ENCODE results near the gene ZNF474.
A peak's percentile ranks its signal among the peaks of the same experiment; 100 is the strongest.

Gene ZNF474

GRCh38 chr5:122192497-122193496 lies 63.5 kb downstream of the ZNF474 start:
- Histone ChIP-seq H3K56ac (ENCODE audit: low read length) (no peak overlapping the region), H2BK120ac (ENCODE audit: low read depth, low read length) (no peak overlapping the region), H3K23ac (ENCODE audit: low read length) (no peak overlapping the region), H3K36me3 (ENCODE audit: control insufficient read depth, insufficient read depth, low read length) (no peaks in the 10 kb centered on the region), H3K4ac (ENCODE audit: low read depth, low read length) (no peak overlapping the region), H3K4me1 (ENCODE audit: control insufficient read depth, low read depth, low read length) (no peaks in the 10 kb centered on the region), H3K4me3 (ENCODE audit: low read length) (no peak overlapping the region), H2AK5ac (ENCODE audit: low read length) (no peak overlapping the region), H4K5ac (ENCODE audit: low read length) (no peak overlapping the region), H3K79me1 (ENCODE audit: low read length) (no peaks in the 10 kb centered on the region), H2BK15ac (replicated peaks; ENCODE audit: low read depth) (no peak overlapping the region), H3K79me2 (ENCODE audit: control insufficient read depth, insufficient read depth, low read length) (no peaks in the 10 kb centered on the region), H3K27me3 (ENCODE audit: insufficient read depth, low read length, poor library complexity) (no peaks in the 10 kb centered on the region), H3K27ac (ENCODE audit: low read depth, low read length) (no peak overlapping the region), H3K18ac (ENCODE audit: low read length) (no peak overlapping the region), H3K9ac (ENCODE audit: low read length) (no peak overlapping the region), H2BK5ac (ENCODE audit: low read length) (no peak overlapping the region), H3K4me2 (ENCODE audit: low read length) (no peak overlapping the region), H4K8ac (ENCODE audit: low read depth, low read length) (no peak overlapping the region)
- peak; percentile 75 for DNase-seq
- WGBS (ENCODE audit: extremely low coverage, insufficient coverage, low lambda C conversion rate), result no CpG with 5 or more reads among the region's 8 CpGs

DNA sequence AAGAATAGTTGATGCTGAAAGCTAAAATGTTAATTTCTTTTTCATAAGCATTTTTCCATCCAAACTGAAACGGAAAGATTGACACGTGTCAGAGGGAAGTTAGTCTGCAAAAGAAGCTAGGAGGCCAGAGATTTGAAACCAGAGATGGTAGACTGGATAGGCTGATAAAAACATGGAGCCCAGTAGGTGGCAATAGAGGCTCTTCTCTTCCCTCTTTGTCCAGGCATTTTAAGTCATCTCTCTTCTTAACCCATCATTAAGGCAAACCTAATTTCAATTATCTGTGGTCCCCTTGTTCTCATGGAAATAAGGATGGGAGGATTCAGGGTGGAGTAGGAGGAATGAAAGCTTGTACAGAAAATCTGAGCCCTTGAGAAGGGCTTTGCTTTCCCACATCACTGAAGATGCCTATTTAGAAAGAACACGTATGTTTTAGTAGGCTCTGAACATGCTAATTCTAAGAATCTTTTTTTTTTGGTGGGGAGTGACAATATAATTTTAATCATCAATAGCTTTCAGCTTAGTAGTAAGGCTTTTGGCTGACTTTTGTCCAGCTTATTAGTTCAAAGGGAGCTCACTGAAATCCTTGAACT lies 66.6 kb downstream of the ZNF474 start:
- Histone ChIP-seq H4K5ac (ENCODE audit: low read length) (no peak overlapping the region), H3K36me3 (ENCODE audit: control insufficient read depth, insufficient read depth, low read length) (no peaks in the 10 kb centered on the region), H3K4me1 (ENCODE audit: control insufficient read depth, low read depth, low read length) (no peaks in the 10 kb centered on the region), H2BK5ac (ENCODE audit: low read length) (no peak overlapping the region), H3K27me3 (ENCODE audit: insufficient read depth, low read length, poor library complexity) (no peaks in the 10 kb centered on the region), H3K27ac (ENCODE audit: low read depth, low read length) (no peak overlapping the region), H3K79me2 (ENCODE audit: control insufficient read depth, insufficient read depth, low read length) (no peaks in the 10 kb centered on the region), H2AK5ac (ENCODE audit: low read length) (no peak overlapping the region), H3K4me3 (ENCODE audit: low read length) (no peak overlapping the region), H3K4ac (ENCODE audit: low read depth, low read length) (no peak overlapping the region), H3K4me2 (ENCODE audit: low read length) (no peak overlapping the region), H3K56ac (ENCODE audit: low read length) (no peak overlapping the region), H3K79me1 (ENCODE audit: low read length) (no peaks in the 10 kb centered on the region), H3K9ac (ENCODE audit: low read length) (no peak overlapping the region), H2BK120ac (ENCODE audit: low read depth, low read length) (no peak overlapping the region), H3K23ac (ENCODE audit: low read length) (no peak overlapping the region), H3K18ac (ENCODE audit: low read length) (no peak overlapping the region), H4K8ac (ENCODE audit: low read depth, low read length) (no peak overlapping the region), H2BK15ac (replicated peaks; ENCODE audit: low read depth) (no peak overlapping the region)
- DNase-seq, result peak; percentile 76
- WGBS (ENCODE audit: extremely low coverage, insufficient coverage, low lambda C conversion rate), result no CpG with 5 or more reads among the region's 3 CpGs

- H2AK5ac ChIP-seq (ENCODE audit: low read length), result no peak overlapping the region
- H3K56ac ChIP-seq (ENCODE audit: low read length), result no peak overlapping the region
- H3K36me3 ChIP-seq (ENCODE audit: control insufficient read depth, insufficient read depth, low read length), result no peaks in the 10 kb centered on the region
- H3K27ac ChIP-seq (ENCODE audit: low read depth, low read length), result no peak overlapping the region
- H3K4me2 ChIP-seq (ENCODE audit: low read length), result no peak overlapping the region
- no peak overlapping the region for H4K5ac ChIP-seq (ENCODE audit: low read length)
- H3K4me3 ChIP-seq (ENCODE audit: low read length), result no peak overlapping the region
- WGBS (ENCODE audit: extremely low coverage, insufficient coverage, low lambda C conversion rate), result no CpG with 5 or more reads among the region's 3 CpGs
- H2BK120ac ChIP-seq (ENCODE audit: low read depth, low read length), result no peak overlapping the region
- no peak for DNase-seq
- H3K23ac ChIP-seq (ENCODE audit: low read length), result no peak overlapping the region
- H3K4me1 ChIP-seq (ENCODE audit: control insufficient read depth, low read depth, low read length), result no peaks in the 10 kb centered on the region
- no peak overlapping the region for H3K18ac ChIP-seq (ENCODE audit: low read length)
- H3K4ac ChIP-seq (ENCODE audit: low read depth, low read length), result no peak overlapping the region
- H3K27me3 ChIP-seq (ENCODE audit: insufficient read depth, low read length, poor library complexity), result no peaks in the 10 kb centered on the region
- H4K8ac ChIP-seq (ENCODE audit: low read depth, low read length), result no peak overlapping the region
- no peak overlapping the region for H2BK5ac ChIP-seq (ENCODE audit: low read length)
- H3K9ac ChIP-seq (ENCODE audit: low read length), result no peak overlapping the region
- no peaks in the 10 kb centered on the region for H3K79me1 ChIP-seq (ENCODE audit: low read length)
- no peaks in the 10 kb centered on the region for H3K79me2 ChIP-seq (ENCODE audit: control insufficient read depth, insufficient read depth, low read length)
- no peak overlapping the region for H2BK15ac ChIP-seq (replicated peaks; ENCODE audit: low read depth)
Measured at GRCh38 chr5:122199146-122199545, 69.8 kb downstream of the ZNF474 start.

DNA sequence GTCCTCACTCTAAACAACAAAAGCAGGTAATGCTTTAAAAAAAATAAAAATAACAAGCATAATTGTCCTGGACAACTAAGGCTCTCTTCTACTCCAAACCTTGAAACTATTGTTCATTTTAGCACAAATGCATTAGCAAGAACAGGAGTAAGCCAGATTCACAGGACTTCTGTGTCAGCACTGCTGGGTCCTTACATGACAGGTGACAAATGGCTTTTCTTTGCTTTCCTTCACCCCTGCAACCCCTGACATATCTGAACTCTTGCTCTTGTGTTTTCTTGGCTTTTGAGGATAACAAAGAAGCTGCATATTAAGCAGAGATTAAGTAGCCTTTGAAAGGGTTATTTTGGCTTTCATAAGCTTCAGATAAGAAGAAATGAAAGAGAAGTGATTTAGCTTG lies 71.1 kb downstream of the ZNF474 start:
- H2BK5ac ChIP-seq (ENCODE audit: low read length), result no peak overlapping the region
- DNase-seq, result no peak
- no peak overlapping the region for H3K27ac ChIP-seq (ENCODE audit: low read depth, low read length)

GRCh38 chr5:122200865-122201264 lies 71.5 kb downstream of the ZNF474 start:
- Histone ChIP-seq H3K4me1 (ENCODE audit: control insufficient read depth, low read depth, low read length) (no peaks in the 10 kb centered on the region), H3K4me3 (ENCODE audit: low read length) (no peak overlapping the region), H3K4me2 (ENCODE audit: low read length) (no peak overlapping the region), H2BK120ac (ENCODE audit: low read depth, low read length) (no peak overlapping the region), H3K79me1 (ENCODE audit: low read length) (no peaks in the 10 kb centered on the region), H2BK15ac (replicated peaks; ENCODE audit: low read depth) (no peak overlapping the region), H4K8ac (ENCODE audit: low read depth, low read length) (no peak overlapping the region), H3K27ac (ENCODE audit: low read depth, low read length) (no peak overlapping the region), H3K36me3 (ENCODE audit: control insufficient read depth, insufficient read depth, low read length) (no peaks in the 10 kb centered on the region), H2BK5ac (ENCODE audit: low read length) (no peak overlapping the region), H3K4ac (ENCODE audit: low read depth, low read length) (no peak overlapping the region), H3K9ac (ENCODE audit: low read length) (no peak overlapping the region), H3K18ac (ENCODE audit: low read length) (no peak overlapping the region), H3K79me2 (ENCODE audit: control insufficient read depth, insufficient read depth, low read length) (no peaks in the 10 kb centered on the region), H4K5ac (ENCODE audit: low read length) (no peak overlapping the region), H3K27me3 (ENCODE audit: insufficient read depth, low read length, poor library complexity) (no peaks in the 10 kb centered on the region), H3K56ac (ENCODE audit: low read length) (no peak overlapping the region), H3K23ac (ENCODE audit: low read length) (no peak overlapping the region), H2AK5ac (ENCODE audit: low read length) (no peak overlapping the region)
- WGBS (ENCODE audit: extremely low coverage, insufficient coverage, low lambda C conversion rate), result no CpG with 5 or more reads among the region's 3 CpGs
- no peak for DNase-seq

More for the DNA sequence above, 71.1 kb downstream of the ZNF474 start:
- Histone ChIP-seq H2BK15ac (replicated peaks; ENCODE audit: low read depth) (no peak overlapping the region), H3K79me1 (ENCODE audit: low read length) (no peaks in the 10 kb centered on the region), H2BK120ac (ENCODE audit: low read depth, low read length) (no peak overlapping the region), H3K27me3 (ENCODE audit: insufficient read depth, low read length, poor library complexity) (no peaks in the 10 kb centered on the region), H3K18ac (ENCODE audit: low read length) (no peak overlapping the region), H3K4me3 (ENCODE audit: low read length) (no peak overlapping the region), H3K79me2 (ENCODE audit: control insufficient read depth, insufficient read depth, low read length) (no peaks in the 10 kb centered on the region), H3K36me3 (ENCODE audit: control insufficient read depth, insufficient read depth, low read length) (no peaks in the 10 kb centered on the region), H3K56ac (ENCODE audit: low read length) (no peak overlapping the region), H3K9ac (ENCODE audit: low read length) (no peak overlapping the region), H3K4ac (ENCODE audit: low read depth, low read length) (no peak overlapping the region), H3K23ac (ENCODE audit: low read length) (no peak overlapping the region), H4K8ac (ENCODE audit: low read depth, low read length) (no peak overlapping the region), H3K4me2 (ENCODE audit: low read length) (no peak overlapping the region), H2AK5ac (ENCODE audit: low read length) (no peak overlapping the region), H4K5ac (ENCODE audit: low read length) (no peak overlapping the region), H3K4me1 (ENCODE audit: control insufficient read depth, low read depth, low read length) (no peaks in the 10 kb centered on the region)

Data from mesendoderm (in vitro differentiated cells).